Measurements from ENCODE around the gene LCN15.

DNA sequence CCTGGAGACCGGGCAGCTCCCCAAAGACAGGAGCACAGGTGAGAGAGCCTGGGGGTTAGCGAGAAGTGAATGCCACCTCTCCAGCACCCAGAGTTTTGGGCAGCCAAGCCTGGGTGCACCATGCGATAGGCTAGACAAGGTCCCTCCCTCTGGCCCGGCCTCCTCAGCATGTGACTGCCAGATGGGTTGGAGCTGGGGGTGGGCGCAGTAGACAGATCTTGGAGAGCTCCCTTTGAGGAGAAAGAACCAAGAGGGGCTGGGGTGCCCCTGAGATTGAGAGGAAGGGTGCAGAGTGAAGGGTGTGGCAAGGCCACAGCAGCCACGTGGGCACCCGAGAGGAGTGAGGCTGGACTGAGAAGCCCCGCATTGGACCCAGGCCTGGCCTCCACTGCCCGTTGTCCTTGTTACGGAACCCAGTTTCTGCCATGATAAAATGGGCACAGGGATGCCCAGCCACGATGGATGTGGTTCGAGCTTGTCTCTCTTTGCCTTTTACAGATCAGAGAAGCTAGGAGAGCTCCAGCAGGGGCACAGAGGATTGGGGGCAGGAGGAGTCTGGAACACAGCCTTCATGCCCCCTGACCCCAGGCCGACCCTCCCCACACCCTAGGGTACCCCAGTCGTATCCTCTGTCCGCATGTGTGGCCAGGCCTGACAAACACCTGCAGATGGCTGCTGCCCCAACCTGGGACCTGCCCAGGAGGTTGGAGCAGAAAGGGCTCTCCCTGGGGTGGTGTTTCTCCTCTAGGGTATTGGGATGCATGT, 28.2 kb upstream of the LCN15 start:
- TF ChIP-seq, protein P1, sequence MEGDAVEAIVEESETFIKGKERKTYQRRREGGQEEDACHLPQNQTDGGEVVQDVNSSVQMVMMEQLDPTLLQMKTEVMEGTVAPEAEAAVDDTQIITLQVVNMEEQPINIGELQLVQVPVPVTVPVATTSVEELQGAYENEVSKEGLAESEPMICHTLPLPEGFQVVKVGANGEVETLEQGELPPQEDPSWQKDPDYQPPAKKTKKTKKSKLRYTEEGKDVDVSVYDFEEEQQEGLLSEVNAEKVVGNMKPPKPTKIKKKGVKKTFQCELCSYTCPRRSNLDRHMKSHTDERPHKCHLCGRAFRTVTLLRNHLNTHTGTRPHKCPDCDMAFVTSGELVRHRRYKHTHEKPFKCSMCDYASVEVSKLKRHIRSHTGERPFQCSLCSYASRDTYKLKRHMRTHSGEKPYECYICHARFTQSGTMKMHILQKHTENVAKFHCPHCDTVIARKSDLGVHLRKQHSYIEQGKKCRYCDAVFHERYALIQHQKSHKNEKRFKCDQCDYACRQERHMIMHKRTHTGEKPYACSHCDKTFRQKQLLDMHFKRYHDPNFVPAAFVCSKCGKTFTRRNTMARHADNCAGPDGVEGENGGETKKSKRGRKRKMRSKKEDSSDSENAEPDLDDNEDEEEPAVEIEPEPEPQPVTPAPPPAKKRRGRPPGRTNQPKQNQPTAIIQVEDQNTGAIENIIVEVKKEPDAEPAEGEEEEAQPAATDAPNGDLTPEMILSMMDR (IDR thresholded peaks at IDR 0.05): no peak
- no peak for TF ChIP-seq POLR2AphosphoS5 (IDR thresholded peaks at IDR 0.05)
- no peak for TF ChIP-seq POLR2A (IDR thresholded peaks at IDR 0.05)

All from breast epithelium (tissue), 3 donors.